Measurements from ENCODE around the gene UST. TPM values are rescaled to one million over a fixed set of nuclear protein-coding genes. Genes with fewer than 3 reads are reported as not detected.
A peak's percentile ranks its signal among the peaks of the same experiment; 100 is the strongest.

The UST gene
- total RNA-seq, 1 experiment from 2014 or later, result 6.1 TPM

DNA sequence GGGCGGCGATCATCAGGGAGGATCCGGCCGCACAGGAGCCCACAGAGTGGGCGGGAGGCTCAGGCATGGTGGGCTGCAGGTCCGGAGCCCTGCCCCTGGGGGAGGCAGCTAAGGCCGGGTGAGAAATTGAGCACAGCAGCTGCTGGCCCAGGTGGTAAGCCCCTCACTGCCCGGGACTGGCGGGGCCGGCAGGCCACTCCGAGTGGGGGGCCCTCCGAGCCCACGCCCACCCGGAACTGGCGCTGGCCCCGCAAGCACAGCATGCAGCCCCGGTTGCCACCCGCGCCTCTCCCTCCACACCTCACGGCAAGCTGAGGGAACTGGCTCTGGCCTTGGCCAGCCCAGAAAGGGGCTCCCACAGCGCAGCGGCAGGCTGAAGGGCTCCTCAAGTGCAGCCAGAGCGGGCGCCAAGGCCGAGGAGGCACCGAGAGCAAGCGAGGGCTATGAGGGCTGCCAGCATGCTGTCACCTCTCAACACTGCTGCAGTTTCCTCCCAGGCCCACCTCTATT is 48.1 kb upstream of the UST start:
- no peaks in the 10 kb centered on the region for H3K4me1 ChIP-seq (ENCODE audit: control insufficient read depth in 1 of 2, insufficient read depth in 2 of 2, low read length in 2 of 2)
- intact Hi-C loops (cut with micrococcal nuclease), result no loop called here
- ChIA-PET CTCF (no interaction called here), POLR2A (no interaction called here), RAD21 (ENCODE audit: low non-redundant PET in 1 of 2, low total read pairs in 2 of 2, uncharacterized antibody in 2 of 2, unreplicated experiment in 2 of 2) (no interaction called here)
- BruUV-seq (replicated peaks), result no TSS peak
- TF ChIP-seq POLR2AphosphoS5 (IDR thresholded peaks at IDR 0.05; ENCODE audit: low read depth, low read length) (no peak), POLR2A (IDR thresholded peaks at IDR 0.05; ENCODE audit: borderline replicate concordance, extremely low read depth, insufficient read depth, insufficient read length) (no peak)
- no peak overlapping the region for H2AFZ ChIP-seq (ENCODE audit: low read depth, low read length, poor library complexity, severe bottlenecking)
- no peaks in the 10 kb centered on the region for H3K79me2 ChIP-seq (ENCODE audit: insufficient read depth, low read length)
- no peak overlapping the region for H3K4me2 ChIP-seq (ENCODE audit: low read length)
- no peaks in the 10 kb centered on the region for H3K36me3 ChIP-seq (ENCODE audit: control insufficient read depth in 1 of 2, insufficient read depth in 2 of 2, low read length in 2 of 2)
- no peaks in the 10 kb centered on the region for H3K27me3 ChIP-seq (ENCODE audit: insufficient read depth, low read length)
- H3K27ac ChIP-seq (ENCODE audit: low read depth, low read length), result no peak overlapping the region
- ATAC-seq (no peak), DNase-seq (ENCODE audit: low read depth, low spot score) (no peak)
- no peaks in the 10 kb centered on the region for H3K9me2 ChIP-seq (ENCODE audit: insufficient read depth)
- H4K20me1 ChIP-seq (ENCODE audit: insufficient read depth), result no peaks in the 10 kb centered on the region
- H3K4me3 ChIP-seq (replicated peaks in 1 of 2; ENCODE audit: low read depth in 1 of 2, low read length in 2 of 2), result no peak overlapping the region
- no peak overlapping the region for H3K9ac ChIP-seq (ENCODE audit: low read length)
- H3K9me3 ChIP-seq (ENCODE audit: control insufficient read depth in 1 of 2, insufficient read depth in 1 of 2, low read depth in 1 of 2, low read length in 2 of 2), result no peaks in the 10 kb centered on the region

GRCh38 chr6:148700047-148700715 is 46.6 kb upstream of the UST start:
- TF ChIP-seq RAD21 (IDR thresholded peaks at IDR 0.05; ENCODE audit: low read depth) (peak; percentile 4; the same call in 1 of the 2 replicates), ZNF274 (IDR thresholded peaks at IDR 0.05; ENCODE audit: low read depth, low read length) (no peak), ELF1 (IDR thresholded peaks at IDR 0.05; ENCODE audit: borderline replicate concordance, low read depth) (no peak), POLR2A (IDR thresholded peaks at IDR 0.05; ENCODE audit: borderline replicate concordance, extremely low read depth, insufficient read depth, insufficient read length) (no peak), SP1 (IDR thresholded peaks at IDR 0.05; ENCODE audit: low read depth) (no peak), FOSL1 (IDR thresholded peaks at IDR 0.05; ENCODE audit: low read depth) (no peak)
- BruUV-seq (replicated peaks), result no TSS peak
- no peak for ATAC-seq
- no peaks in the 10 kb centered on the region for H3K79me2 ChIP-seq (ENCODE audit: insufficient read depth, low read length)
- H2AFZ ChIP-seq (ENCODE audit: low read depth, low read length, poor library complexity, severe bottlenecking), result no peak overlapping the region
- intact Hi-C loops (cut with micrococcal nuclease), result no loop called here
- ChIA-PET CTCF (interaction anchor here (1.0 kb wide), 1 partner anchor 122 kb away, joined by 3 read pairs; no protein-coding TSS in a partner anchor), POLR2A (no interaction called here), RAD21 (ENCODE audit: low non-redundant PET in 1 of 2, low total read pairs in 2 of 2, uncharacterized antibody in 2 of 2, unreplicated experiment in 2 of 2) (no interaction called here)
- H3K27me3 ChIP-seq (ENCODE audit: insufficient read depth, low read length), result no peaks in the 10 kb centered on the region
- H3K36me3 ChIP-seq (ENCODE audit: control insufficient read depth in 1 of 2, insufficient read depth in 2 of 2, low read length in 2 of 2), result no peaks in the 10 kb centered on the region
- no peak overlapping the region for H3K9ac ChIP-seq (ENCODE audit: low read length)
- H3K4me2 ChIP-seq (ENCODE audit: low read length), result no peak overlapping the region
- H3K9me3 ChIP-seq (ENCODE audit: control insufficient read depth in 1 of 2, insufficient read depth in 1 of 2, low read depth in 1 of 2, low read length in 2 of 2), result no peaks in the 10 kb centered on the region
- H4K20me1 ChIP-seq (ENCODE audit: insufficient read depth), result no peaks in the 10 kb centered on the region
- H3K9me2 ChIP-seq (ENCODE audit: insufficient read depth), result no peaks in the 10 kb centered on the region
- H3K4me3 ChIP-seq (replicated peaks in 1 of 2; ENCODE audit: low read depth in 1 of 2, low read length in 2 of 2), result no peak overlapping the region
- no peaks in the 10 kb centered on the region for H3K4me1 ChIP-seq (ENCODE audit: control insufficient read depth in 1 of 2, insufficient read depth in 2 of 2, low read length in 2 of 2)
- DNase-seq (ENCODE audit: low read depth, low spot score), result no peak
- no peak overlapping the region for H3K27ac ChIP-seq (ENCODE audit: low read depth, low read length)
